GM04503 (cell line): ENCODE results near the gene PRM3.

Experiments used
- DNase-seq: peaks from one replicate; pipeline ENCODE4 v3.0.0-alpha.2; 2012; ENCODE audit warnings: low read depth

PRM3 gene

GRCh38 chr16:11258553-11259492 is 14.6 kb downstream of the PRM3 start:
- DNase-seq = no peak

GRCh38 chr16:11257131-11257938 is 16.1 kb downstream of the PRM3 start:
- no peak for DNase-seq

- DNase-seq = no peak
Measured at GRCh38 chr16:11256661-11257130, 16.7 kb downstream of the PRM3 start.

GRCh38 chr16:11255737-11256660 is 17.4 kb downstream of the PRM3 start, which contains the start of gene SOCS1:
Gene SOCS1, minus strand, starts transcription at chr16:11256204. Its CDS starts 726 bp downstream, at chr16:11255478.
- DNase-seq = no peak

- DNase-seq = no peak
Measured at GRCh38 chr16:11254913-11255736, 18.3 kb downstream of the PRM3 start.

- no peak for DNase-seq
Measured at GRCh38 chr16:11253995-11254912, 19.2 kb downstream of the PRM3 start.

GRCh38 chr16:11253009-11253994 is 20.1 kb downstream of the PRM3 start:
- no peak for DNase-seq

GRCh38 chr16:11252482-11252931 is 20.9 kb downstream of the PRM3 start:
- DNase-seq = no peak

- DNase-seq = no peak
Measured at GRCh38 chr16:11251525-11252481, 21.6 kb downstream of the PRM3 start.

GRCh38 chr16:11250786-11251524 is 22.5 kb downstream of the PRM3 start:
- no peak for DNase-seq

GRCh38 chr16:11250091-11250785 is 23.2 kb downstream of the PRM3 start:
- no peak for DNase-seq

GRCh38 chr16:11249233-11250061 is 24.0 kb downstream of the PRM3 start:
- DNase-seq = no peak

- DNase-seq = no peak
Measured at GRCh38 chr16:11248133-11248532, 25.3 kb downstream of the PRM3 start.

GRCh38 chr16:11245988-11246387 is 27.4 kb downstream of the PRM3 start:
- DNase-seq = no peak

GRCh38 chr16:11245222-11245737 is 28.1 kb downstream of the PRM3 start:
- DNase-seq = no peak
